Central memory CD8-positive, alpha-beta T cell (primary cell): Measurements from ENCODE around the gene TIAM1.

Experiments used
- ATAC-seq: fragments of 150-1000 bp; cut with Tn5 transposase; replicated peaks from 2 replicates; pipeline ENCODE4 v1.10.0; 2022; ENCODE audit warnings: mild to moderate bottlenecking, moderate FRiP score, moderate number of reproducible peaks; ENCODE audit not compliant: poor library complexity, severe bottlenecking; ENCODE audit errors: extremely low read depth
- DNase-seq, 2 donors: peaks; one replicate each; pipeline ENCODE4 v3.0.0; 2021; ENCODE audit warnings: low spot score in 2 of 2
- H3K27ac Mint-ChIP-seq: one replicate; pipeline ENCODE4 v1.8.0; 2022; ENCODE audit warnings: low read depth, mild to moderate bottlenecking, moderate library complexity, mixed read lengths
- H3K27me3 Mint-ChIP-seq: one replicate; pipeline ENCODE4 v1.8.0; 2022; ENCODE audit warnings: mixed read lengths
- H3K36me3 Mint-ChIP-seq: one replicate; pipeline ENCODE4 v1.8.0; 2022; ENCODE audit warnings: mild to moderate bottlenecking, moderate library complexity, mixed read lengths; ENCODE audit not compliant: insufficient read depth
- H3K4me1 Mint-ChIP-seq: one replicate; pipeline ENCODE4 v1.8.0; 2022; ENCODE audit warnings: mixed read lengths
- H3K4me3 Mint-ChIP-seq: one replicate; pipeline ENCODE4 v1.8.0; 2022; ENCODE audit warnings: mild to moderate bottlenecking, moderate library complexity, mixed read lengths
- H3K9me3 Mint-ChIP-seq: one replicate; pipeline ENCODE4 v1.8.0; 2022; ENCODE audit warnings: mixed read lengths

The TIAM1 gene

GRCh38 chr21:31310750-31311149 is 33.3 kb downstream of the TIAM1 start:
- Mint-ChIP-seq H3K9me3 (no peaks in the 10 kb centered on the region), H3K27me3 (no peaks in the 10 kb centered on the region), H3K4me1 (no peaks in the 10 kb centered on the region), H3K4me3 (no peak overlapping the region), H3K27ac (no peak overlapping the region), H3K36me3 (no peaks in the 10 kb centered on the region)
- no peak for ATAC-seq
- DNase-seq: no peak

GRCh38 chr21:31308584-31308983 is 35.5 kb downstream of the TIAM1 start:
- H3K9me3 Mint-ChIP-seq: no peaks in the 10 kb centered on the region
- no peaks in the 10 kb centered on the region for H3K27me3 Mint-ChIP-seq
- H3K4me1 Mint-ChIP-seq: no peaks in the 10 kb centered on the region
- no peaks in the 10 kb centered on the region for H3K36me3 Mint-ChIP-seq
- H3K4me3 Mint-ChIP-seq: no peak overlapping the region
- no peak overlapping the region for H3K27ac Mint-ChIP-seq
- DNase-seq: no peak
- no peak for ATAC-seq

GRCh38 chr21:31305888-31306287 is 38.2 kb downstream of the TIAM1 start:
- no peaks in the 10 kb centered on the region for H3K4me1 Mint-ChIP-seq

GRCh38 chr21:31299291-31300147 is 44.5 kb downstream of the TIAM1 start:
- Mint-ChIP-seq H3K4me1 (no peaks in the 10 kb centered on the region), H3K27me3 (no peaks in the 10 kb centered on the region), H3K9me3 (no peaks in the 10 kb centered on the region), H3K4me3 (no peak overlapping the region), H3K36me3 (no peaks in the 10 kb centered on the region), H3K27ac (no peak overlapping the region)
- no peak for DNase-seq
- ATAC-seq: no peak

More at GRCh38 chr21:31305888-31306287, 38.2 kb downstream of the TIAM1 start:
- DNase-seq (no peak), ATAC-seq (no peak)
- no peaks in the 10 kb centered on the region for H3K27me3 Mint-ChIP-seq
- H3K36me3 Mint-ChIP-seq: no peaks in the 10 kb centered on the region
- no peak overlapping the region for H3K27ac Mint-ChIP-seq
- no peak overlapping the region for H3K4me3 Mint-ChIP-seq
- H3K9me3 Mint-ChIP-seq: no peaks in the 10 kb centered on the region

GRCh38 chr21:31298618-31299269 is 45.3 kb downstream of the TIAM1 start:
- Mint-ChIP-seq H3K27me3 (no peaks in the 10 kb centered on the region), H3K4me3 (no peak overlapping the region), H3K27ac (no peak overlapping the region), H3K36me3 (no peaks in the 10 kb centered on the region), H3K4me1 (no peaks in the 10 kb centered on the region), H3K9me3 (no peaks in the 10 kb centered on the region)
- no peak for ATAC-seq
- DNase-seq: no peak

- ATAC-seq (no peak), DNase-seq (no peak)
- no peak overlapping the region for H3K4me3 Mint-ChIP-seq
- H3K9me3 Mint-ChIP-seq: no peaks in the 10 kb centered on the region
- H3K36me3 Mint-ChIP-seq: no peaks in the 10 kb centered on the region
- H3K4me1 Mint-ChIP-seq: no peaks in the 10 kb centered on the region
- no peak overlapping the region for H3K27ac Mint-ChIP-seq
- H3K27me3 Mint-ChIP-seq: no peaks in the 10 kb centered on the region
These were observed 46.3 kb downstream of the TIAM1 start for GRCh38 chr21:31297806-31298205.

GRCh38 chr21:31295676-31296075 is 48.4 kb downstream of the TIAM1 start:
- ATAC-seq: no peak
- Mint-ChIP-seq H3K4me3 (no peak overlapping the region), H3K4me1 (no peaks in the 10 kb centered on the region), H3K27ac (no peak overlapping the region), H3K27me3 (no peaks in the 10 kb centered on the region), H3K36me3 (no peaks in the 10 kb centered on the region), H3K9me3 (no peaks in the 10 kb centered on the region)
- DNase-seq: no peak

GRCh38 chr21:31294691-31295090 is 49.4 kb downstream of the TIAM1 start:
- ATAC-seq: no peak
- no peaks in the 10 kb centered on the region for H3K4me1 Mint-ChIP-seq
- no peaks in the 10 kb centered on the region for H3K36me3 Mint-ChIP-seq
- no peak for DNase-seq
- no peaks in the 10 kb centered on the region for H3K27me3 Mint-ChIP-seq
- H3K27ac Mint-ChIP-seq: no peak overlapping the region
- no peak overlapping the region for H3K4me3 Mint-ChIP-seq
- no peaks in the 10 kb centered on the region for H3K9me3 Mint-ChIP-seq

- no peaks in the 10 kb centered on the region for H3K4me1 Mint-ChIP-seq
- peaks cover 2% of the 10 kb centered on the region for H3K36me3 Mint-ChIP-seq
- H3K4me3 Mint-ChIP-seq: no peak overlapping the region
- H3K9me3 Mint-ChIP-seq: no peaks in the 10 kb centered on the region
- no peak for ATAC-seq
- DNase-seq: no peak
- no peak overlapping the region for H3K27ac Mint-ChIP-seq
- no peaks in the 10 kb centered on the region for H3K27me3 Mint-ChIP-seq
These were observed 50.1 kb downstream of the TIAM1 start for GRCh38 chr21:31293986-31294385.

GRCh38 chr21:31290765-31291164 is 53.3 kb downstream of the TIAM1 start:
- Mint-ChIP-seq H3K9me3 (peaks cover 7% of the 10 kb centered on the region), H3K27me3 (no peaks in the 10 kb centered on the region), H3K27ac (no peak overlapping the region), H3K4me1 (no peaks in the 10 kb centered on the region), H3K4me3 (no peak overlapping the region), H3K36me3 (peaks cover 5% of the 10 kb centered on the region)
- DNase-seq: no peak
- no peak for ATAC-seq

GRCh38 chr21:31289702-31290101 is 54.4 kb downstream of the TIAM1 start:
- H3K36me3 Mint-ChIP-seq: peaks cover 5% of the 10 kb centered on the region
- H3K27ac Mint-ChIP-seq: no peak overlapping the region
- H3K4me1 Mint-ChIP-seq: no peaks in the 10 kb centered on the region
- ATAC-seq (no peak), DNase-seq (no peak)
- H3K9me3 Mint-ChIP-seq: peaks cover 7% of the 10 kb centered on the region
- no peak overlapping the region for H3K4me3 Mint-ChIP-seq
- no peaks in the 10 kb centered on the region for H3K27me3 Mint-ChIP-seq

GRCh38 chr21:31288191-31288590 is 55.9 kb downstream of the TIAM1 start:
- no peak for DNase-seq
- Mint-ChIP-seq H3K9me3 (peaks cover 7% of the 10 kb centered on the region), H3K36me3 (peaks cover 6% of the 10 kb centered on the region), H3K27ac (no peak overlapping the region), H3K27me3 (no peaks in the 10 kb centered on the region), H3K4me1 (no peaks in the 10 kb centered on the region), H3K4me3 (no peak overlapping the region)
- no peak for ATAC-seq

- ATAC-seq: no peak
- Mint-ChIP-seq H3K36me3 (peaks cover 6% of the 10 kb centered on the region), H3K4me3 (no peak overlapping the region), H3K27ac (no peak overlapping the region), H3K9me3 (peaks cover 7% of the 10 kb centered on the region), H3K4me1 (peaks cover 6% of the 10 kb centered on the region), H3K27me3 (no peaks in the 10 kb centered on the region)
- no peak for DNase-seq
These were observed 56.9 kb downstream of the TIAM1 start for GRCh38 chr21:31287201-31287600.
